GM12891 (cell line): ENCODE results near the gene RTBDN.

Experiments
- POLR2A ChIP-seq: IDR thresholded peaks from 2 replicates; pipeline ENCODE4 v1.6.1; 2011; ENCODE audit warnings: low read depth, low read length, control low read depth
- POLR2AphosphoS5 ChIP-seq: IDR thresholded peaks from 2 replicates; pipeline ENCODE4 v1.6.1; 2011; ENCODE audit warnings: low read depth, low read length, control low read depth

GRCh38 chr19:12802267-12803106 is 31.9 kb downstream of the RTBDN start:
- no peak for TF ChIP-seq POLR2AphosphoS5
- no peak for TF ChIP-seq POLR2A
